Measurements from ENCODE around the gene ACP7.
"Not testable (repeated sequence)": the region's sequence is repeated elsewhere in the genome, so short reads cannot be mapped to it uniquely, and the experiment has no call there.

The ACP7 gene

GRCh38 chr19:39085392-39085791 is 1.2 kb downstream of the ACP7 start:
- Histone ChIP-seq H3F3A (ENCODE audit: insufficient read depth, low read length) (no peaks in the 10 kb centered on the region), H3K27ac (ENCODE audit: low read depth, low read length, poor library complexity, severe bottlenecking) (no peak overlapping the region), H3K27me3 (ENCODE audit: insufficient read depth, low read length) (peaks cover 9% of the 10 kb centered on the region; the same call in 1 of the 2 replicates), H3K36me3 (ENCODE audit: insufficient read depth, low read length) (no peaks in the 10 kb centered on the region), H3K9ac (ENCODE audit: low read length) (no peak overlapping the region), H4K20me1 (ENCODE audit: insufficient read depth, low read length) (no peaks in the 10 kb centered on the region), H3K4me2 (ENCODE audit: low read length) (no peak overlapping the region), H3K4me3 (ENCODE audit: low read depth, low read length, poor library complexity, severe bottlenecking) (no peak overlapping the region), H3K9me3 (ENCODE audit: low read length) (no peaks in the 10 kb centered on the region), H3K79me2 (ENCODE audit: insufficient read depth, low read length) (no peaks in the 10 kb centered on the region), H3K9me2 (ENCODE audit: low read depth, low read length) (no peaks in the 10 kb centered on the region), H3K4me1 (ENCODE audit: insufficient read depth, low read length, severe bottlenecking) (no peaks in the 10 kb centered on the region), H2AFZ (ENCODE audit: low read length) (no peak overlapping the region)
- TF ChIP-seq, protein P1, sequence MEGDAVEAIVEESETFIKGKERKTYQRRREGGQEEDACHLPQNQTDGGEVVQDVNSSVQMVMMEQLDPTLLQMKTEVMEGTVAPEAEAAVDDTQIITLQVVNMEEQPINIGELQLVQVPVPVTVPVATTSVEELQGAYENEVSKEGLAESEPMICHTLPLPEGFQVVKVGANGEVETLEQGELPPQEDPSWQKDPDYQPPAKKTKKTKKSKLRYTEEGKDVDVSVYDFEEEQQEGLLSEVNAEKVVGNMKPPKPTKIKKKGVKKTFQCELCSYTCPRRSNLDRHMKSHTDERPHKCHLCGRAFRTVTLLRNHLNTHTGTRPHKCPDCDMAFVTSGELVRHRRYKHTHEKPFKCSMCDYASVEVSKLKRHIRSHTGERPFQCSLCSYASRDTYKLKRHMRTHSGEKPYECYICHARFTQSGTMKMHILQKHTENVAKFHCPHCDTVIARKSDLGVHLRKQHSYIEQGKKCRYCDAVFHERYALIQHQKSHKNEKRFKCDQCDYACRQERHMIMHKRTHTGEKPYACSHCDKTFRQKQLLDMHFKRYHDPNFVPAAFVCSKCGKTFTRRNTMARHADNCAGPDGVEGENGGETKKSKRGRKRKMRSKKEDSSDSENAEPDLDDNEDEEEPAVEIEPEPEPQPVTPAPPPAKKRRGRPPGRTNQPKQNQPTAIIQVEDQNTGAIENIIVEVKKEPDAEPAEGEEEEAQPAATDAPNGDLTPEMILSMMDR (IDR thresholded peaks at IDR 0.05; ENCODE audit: low read length), result no peak
- TF ChIP-seq EZH2 (IDR thresholded peaks at IDR 0.05; ENCODE audit: borderline replicate concordance, low read length), result no peak

DNA sequence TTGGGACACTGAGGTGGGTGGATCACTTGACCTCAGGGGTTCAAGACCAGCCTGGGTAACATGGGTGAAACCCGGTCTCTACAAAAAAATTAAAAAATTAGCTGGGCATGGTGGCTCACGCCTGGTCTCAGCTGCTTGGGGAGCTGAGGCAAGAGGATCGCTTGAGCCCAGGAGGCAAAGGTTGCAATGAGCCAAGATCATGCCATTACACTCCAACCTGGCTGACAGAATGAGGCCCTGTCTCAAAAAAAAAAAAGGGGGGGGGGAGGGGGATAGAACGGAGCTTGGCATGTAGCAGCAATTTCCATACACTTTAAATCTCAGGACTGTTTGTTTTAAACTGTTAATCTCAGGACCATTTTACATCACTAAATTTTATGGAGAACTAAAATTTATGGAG is 2.2 kb downstream of the ACP7 start:
- Histone ChIP-seq H3K9ac (ENCODE audit: low read length) (no peak overlapping the region), H3K27me3 (ENCODE audit: insufficient read depth, low read length) (peaks cover 9% of the 10 kb centered on the region; the same call in 1 of the 2 replicates), H3F3A (ENCODE audit: insufficient read depth, low read length) (no peaks in the 10 kb centered on the region), H3K4me3 (ENCODE audit: low read depth, low read length, poor library complexity, severe bottlenecking) (no peak overlapping the region), H2AFZ (ENCODE audit: low read length) (no peak overlapping the region), H3K79me2 (ENCODE audit: insufficient read depth, low read length) (no peaks in the 10 kb centered on the region), H3K4me2 (ENCODE audit: low read length) (no peak overlapping the region), H3K9me2 (ENCODE audit: low read depth, low read length) (no peaks in the 10 kb centered on the region), H3K9me3 (ENCODE audit: low read length) (no peaks in the 10 kb centered on the region), H4K20me1 (ENCODE audit: insufficient read depth, low read length) (no peaks in the 10 kb centered on the region), H3K36me3 (ENCODE audit: insufficient read depth, low read length) (no peaks in the 10 kb centered on the region), H3K27ac (ENCODE audit: low read depth, low read length, poor library complexity, severe bottlenecking) (no peak overlapping the region), H3K4me1 (ENCODE audit: insufficient read depth, low read length, severe bottlenecking) (no peaks in the 10 kb centered on the region)
- TF ChIP-seq, protein P1 (IDR thresholded peaks at IDR 0.05; ENCODE audit: low read length), result no peak
- TF ChIP-seq EZH2 (IDR thresholded peaks at IDR 0.05; ENCODE audit: borderline replicate concordance, low read length), result no peak

GRCh38 chr19:39087907-39088686 is 3.9 kb downstream of the ACP7 start:
- H3K4me3 ChIP-seq (ENCODE audit: low read depth, low read length, poor library complexity, severe bottlenecking), result no peak overlapping the region
- H2AFZ ChIP-seq (ENCODE audit: low read length), result no peak overlapping the region
- H3K4me1 ChIP-seq (ENCODE audit: insufficient read depth, low read length, severe bottlenecking), result no peaks in the 10 kb centered on the region
- H3K79me2 ChIP-seq (ENCODE audit: insufficient read depth, low read length), result no peaks in the 10 kb centered on the region
- H3K4me2 ChIP-seq (ENCODE audit: low read length), result no peak overlapping the region
- TF ChIP-seq, protein P1 (IDR thresholded peaks at IDR 0.05; ENCODE audit: low read length), result no peak
- no peak for TF ChIP-seq EZH2 (IDR thresholded peaks at IDR 0.05; ENCODE audit: borderline replicate concordance, low read length)
- no peaks in the 10 kb centered on the region for H3K9me2 ChIP-seq (ENCODE audit: low read depth, low read length)
- H3K9me3 ChIP-seq (ENCODE audit: low read length), result no peaks in the 10 kb centered on the region
- no peak overlapping the region for H3K9ac ChIP-seq (ENCODE audit: low read length)
- no peaks in the 10 kb centered on the region for H3K36me3 ChIP-seq (ENCODE audit: insufficient read depth, low read length)
- H3F3A ChIP-seq (ENCODE audit: insufficient read depth, low read length), result no peaks in the 10 kb centered on the region
- no peaks in the 10 kb centered on the region for H4K20me1 ChIP-seq (ENCODE audit: insufficient read depth, low read length)
- no peak overlapping the region for H3K27ac ChIP-seq (ENCODE audit: low read depth, low read length, poor library complexity, severe bottlenecking)
- H3K27me3 ChIP-seq (ENCODE audit: insufficient read depth, low read length), result peaks cover 9% of the 10 kb centered on the region; the same call in 1 of the 2 replicates

GRCh38 chr19:39090016-39090415 is 5.8 kb downstream of the ACP7 start:
- H3K79me2 ChIP-seq (ENCODE audit: insufficient read depth, low read length); H3K36me3 ChIP-seq (ENCODE audit: insufficient read depth, low read length); H3F3A ChIP-seq (ENCODE audit: insufficient read depth, low read length); H3K27ac ChIP-seq (ENCODE audit: low read depth, low read length, poor library complexity, severe bottlenecking); H3K27me3 ChIP-seq (ENCODE audit: insufficient read depth, low read length); H3K4me2 ChIP-seq (ENCODE audit: low read length); H3K9me3 ChIP-seq (ENCODE audit: low read length); H3K4me3 ChIP-seq (ENCODE audit: low read depth, low read length, poor library complexity, severe bottlenecking); H2AFZ ChIP-seq (ENCODE audit: low read length); H4K20me1 ChIP-seq (ENCODE audit: insufficient read depth, low read length); H3K4me1 ChIP-seq (ENCODE audit: insufficient read depth, low read length, severe bottlenecking); H3K9ac ChIP-seq (ENCODE audit: low read length); H3K9me2 ChIP-seq (ENCODE audit: low read depth, low read length): not testable (repeated sequence)

All from OCI-LY1 (cell line).